Brain microvascular endothelial cell (primary cell): ENCODE results near the gene COX19.

Source experiments
- DNase-seq: peaks from one replicate; pipeline ENCODE4 v3.0.0-alpha.2; 2020
- H3K27ac ChIP-seq: fragments of 250-450 bp; sonication (Bioruptor Pico); 2 replicates; pipeline ENCODE4 v1.5.1; 2020; ENCODE audit warnings: mild to moderate bottlenecking, moderate library complexity
- H3K27me3 ChIP-seq: fragments of 250-450 bp; sonication (Bioruptor Pico); replicated peaks from 2 replicates; pipeline ENCODE4 v1.5.1; 2020; ENCODE audit warnings: mild to moderate bottlenecking
- H3K36me3 ChIP-seq: fragments of 250-450 bp; sonication (Bioruptor Pico); replicated peaks from 2 replicates; pipeline ENCODE4 v1.5.1; 2020; ENCODE audit warnings: mild to moderate bottlenecking
- H3K4me3 ChIP-seq: 2 replicates; pipeline ENCODE4 v1.5.1; 2011; ENCODE audit warnings: low read depth, mild to moderate bottlenecking, control low read depth, low read length, moderate library complexity
- CTCF ChIP-seq: IDR thresholded peaks from 2 replicates; pipeline ENCODE4 v1.5.1; 2011; ENCODE audit warnings: low read depth, mild to moderate bottlenecking, moderate library complexity, low read length, control low read depth, inconsistent platforms; ENCODE audit errors: missing control alignments
- in situ Hi-C: cut with HindIII; loops from 2 replicates; pipeline ENCODE4 v1.10.0; 2017; ENCODE audit warnings: low sequenced_read_pairs, low pct_ligation_motif_present

COX19 gene

GRCh38 chr7:994592-995308, 19.4 kb upstream of the COX19 start:
- no peak for TF ChIP-seq CTCF
- Histone ChIP-seq H3K4me3 (no peak overlapping the region), H3K27ac (no peak overlapping the region), H3K36me3 (no peaks in the 10 kb centered on the region), H3K27me3 (no peaks in the 10 kb centered on the region)
- no peak for DNase-seq
- in situ Hi-C loops, result no loop called here

GRCh38 chr7:992709-993607, 17.6 kb upstream of the COX19 start:
- in situ Hi-C loops, result no loop called here
- TF ChIP-seq CTCF, result peak; percentile 100
- H3K36me3 ChIP-seq, result no peaks in the 10 kb centered on the region
- H3K4me3 ChIP-seq, result no peak overlapping the region
- H3K27me3 ChIP-seq, result no peaks in the 10 kb centered on the region
- H3K27ac ChIP-seq, result no peak overlapping the region
- DNase-seq, result peak; percentile 89

GRCh38 chr7:991729-992656, 16.6 kb upstream of the COX19 start:
- H3K27me3 ChIP-seq, result no peaks in the 10 kb centered on the region
- DNase-seq, result no peak
- no peaks in the 10 kb centered on the region for H3K36me3 ChIP-seq
- H3K4me3 ChIP-seq, result no peak overlapping the region
- in situ Hi-C loops, result no loop called here
- TF ChIP-seq CTCF, result no peak
- no peak overlapping the region for H3K27ac ChIP-seq

DNA sequence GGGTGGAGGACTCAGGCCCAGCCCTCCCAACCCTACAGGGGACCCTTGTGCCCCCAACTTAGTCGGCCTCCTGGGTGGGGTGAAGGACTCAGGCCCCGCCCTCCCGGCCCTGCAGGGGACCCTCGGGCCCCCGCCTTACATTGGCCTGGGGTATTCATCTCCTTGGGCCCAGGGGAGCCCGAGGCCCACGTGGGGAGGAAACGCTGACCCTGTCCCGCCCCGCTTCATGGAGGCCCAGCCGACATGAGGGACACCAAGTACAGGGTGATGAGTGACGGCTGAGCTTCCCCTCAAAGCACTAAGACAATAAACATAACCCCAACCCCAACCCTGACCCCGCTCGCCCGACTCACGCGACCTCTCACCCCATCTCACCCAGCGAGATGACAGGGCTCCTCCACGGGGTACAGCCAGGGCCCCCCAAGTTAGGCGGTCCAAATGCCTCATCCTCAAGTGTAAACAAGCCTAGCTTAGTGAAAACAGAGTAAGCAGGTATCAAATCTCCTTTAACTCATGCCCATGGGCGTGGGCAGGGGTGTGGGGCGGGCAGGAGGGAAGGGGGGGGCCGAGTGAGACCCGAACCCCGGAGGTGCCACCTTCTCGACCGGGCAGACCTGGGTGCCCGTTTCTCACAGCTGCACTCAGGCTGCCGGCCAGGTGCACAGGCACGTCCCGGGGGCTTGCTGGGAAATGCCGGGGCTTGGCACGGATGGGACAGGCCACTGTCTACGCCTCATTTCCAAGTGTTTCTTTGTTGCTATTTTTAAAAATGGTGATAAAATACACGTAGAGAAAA, 15.8 kb upstream of the COX19 start:
- Histone ChIP-seq H3K4me3 (no peak overlapping the region), H3K36me3 (no peaks in the 10 kb centered on the region), H3K27me3 (no peaks in the 10 kb centered on the region), H3K27ac (no peak overlapping the region)
- no peak for DNase-seq
- in situ Hi-C loops, result no loop called here
- TF ChIP-seq CTCF, result no peak

- no peak for TF ChIP-seq CTCF
- DNase-seq, result no peak
- Histone ChIP-seq H3K4me3 (no peak overlapping the region), H3K36me3 (no peaks in the 10 kb centered on the region), H3K27ac (no peak overlapping the region), H3K27me3 (no peaks in the 10 kb centered on the region)
- in situ Hi-C loops, result no loop called here
Observed at GRCh38 chr7:990352-990932, 15.1 kb upstream of the COX19 start.
